Mesothelial cell of epicardium (in vitro differentiated cells): ENCODE data around the gene XIAP. TPM values are rescaled to one million over a fixed set of nuclear protein-coding genes. Genes with fewer than 3 reads are reported as not detected.

Source experiments
- DNase-seq, 2 experiments: peaks; one replicate each; pipeline ENCODE4 v3.0.0; 2021; ENCODE audit warnings: low spot score in 2 of 2; ENCODE audit not compliant: unreplicated experiment in 2 of 2
- H3K27ac Mint-ChIP-seq: 2 replicates; pipeline ENCODE4 v1.8.0; 2021; ENCODE audit warnings: mixed read lengths
- H3K27me3 Mint-ChIP-seq: 2 replicates; pipeline ENCODE4 v1.8.0; 2021; ENCODE audit warnings: low read depth, mixed read lengths
- H3K36me3 Mint-ChIP-seq: 2 replicates; pipeline ENCODE4 v1.8.0; 2021; ENCODE audit warnings: mixed read lengths
- H3K4me1 Mint-ChIP-seq: 2 replicates; pipeline ENCODE4 v1.8.0; 2021; ENCODE audit warnings: mixed read lengths
- H3K4me3 Mint-ChIP-seq: 2 replicates; pipeline ENCODE4 v1.8.0; 2021; ENCODE audit warnings: mild to moderate bottlenecking, moderate library complexity, mixed read lengths
- H3K9me3 Mint-ChIP-seq: 2 replicates; pipeline ENCODE4 v1.8.0; 2021; ENCODE audit warnings: mixed read lengths
- total RNA-seq: library from RNA; stranded (reverse); gene quantifications from 3 replicates; pipeline ENCODE4 v1.2.1, GENCODE V29; 2021
- TF ChIP-seq, protein P1 (sequence below): fragments of 200-600 bp; sonication (generic); IDR thresholded peaks from one replicate; pipeline ENCODE4 v1.5.0; 2021; ENCODE audit warnings: antibody characterized with exemption; ENCODE audit not compliant: unreplicated experiment

The XIAP gene
- total RNA-seq, 1 donor from 2014 or later = 42.4 TPM

DNA sequence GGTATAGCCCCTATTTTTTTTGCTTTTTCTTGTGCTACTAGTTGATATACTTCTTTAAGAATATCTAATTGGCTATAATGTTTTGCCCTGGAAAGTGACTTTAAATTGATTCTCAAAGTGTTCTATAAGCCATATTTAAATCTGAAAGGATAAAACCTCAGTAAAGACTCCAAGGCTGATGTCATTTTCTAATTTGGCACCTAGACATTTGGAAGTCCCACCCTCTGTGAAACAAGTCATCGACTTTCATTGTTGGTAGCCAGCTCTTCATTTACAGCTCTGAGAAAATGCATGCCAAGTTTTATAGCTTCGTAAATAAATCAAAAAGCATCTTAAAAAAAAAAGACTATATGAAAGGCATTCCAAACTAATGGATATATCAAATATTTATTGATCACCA lies 83.6 kb downstream of the XIAP start:
- Mint-ChIP-seq H3K27ac (no peak overlapping the region), H3K27me3 (no peaks in the 10 kb centered on the region), H3K4me1 (no peaks in the 10 kb centered on the region), H3K9me3 (peaks cover 18% of the 10 kb centered on the region), H3K4me3 (no peak overlapping the region), H3K36me3 (no peaks in the 10 kb centered on the region)
- no peak for DNase-seq
- TF ChIP-seq, protein P1, sequence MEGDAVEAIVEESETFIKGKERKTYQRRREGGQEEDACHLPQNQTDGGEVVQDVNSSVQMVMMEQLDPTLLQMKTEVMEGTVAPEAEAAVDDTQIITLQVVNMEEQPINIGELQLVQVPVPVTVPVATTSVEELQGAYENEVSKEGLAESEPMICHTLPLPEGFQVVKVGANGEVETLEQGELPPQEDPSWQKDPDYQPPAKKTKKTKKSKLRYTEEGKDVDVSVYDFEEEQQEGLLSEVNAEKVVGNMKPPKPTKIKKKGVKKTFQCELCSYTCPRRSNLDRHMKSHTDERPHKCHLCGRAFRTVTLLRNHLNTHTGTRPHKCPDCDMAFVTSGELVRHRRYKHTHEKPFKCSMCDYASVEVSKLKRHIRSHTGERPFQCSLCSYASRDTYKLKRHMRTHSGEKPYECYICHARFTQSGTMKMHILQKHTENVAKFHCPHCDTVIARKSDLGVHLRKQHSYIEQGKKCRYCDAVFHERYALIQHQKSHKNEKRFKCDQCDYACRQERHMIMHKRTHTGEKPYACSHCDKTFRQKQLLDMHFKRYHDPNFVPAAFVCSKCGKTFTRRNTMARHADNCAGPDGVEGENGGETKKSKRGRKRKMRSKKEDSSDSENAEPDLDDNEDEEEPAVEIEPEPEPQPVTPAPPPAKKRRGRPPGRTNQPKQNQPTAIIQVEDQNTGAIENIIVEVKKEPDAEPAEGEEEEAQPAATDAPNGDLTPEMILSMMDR = no peak

DNA sequence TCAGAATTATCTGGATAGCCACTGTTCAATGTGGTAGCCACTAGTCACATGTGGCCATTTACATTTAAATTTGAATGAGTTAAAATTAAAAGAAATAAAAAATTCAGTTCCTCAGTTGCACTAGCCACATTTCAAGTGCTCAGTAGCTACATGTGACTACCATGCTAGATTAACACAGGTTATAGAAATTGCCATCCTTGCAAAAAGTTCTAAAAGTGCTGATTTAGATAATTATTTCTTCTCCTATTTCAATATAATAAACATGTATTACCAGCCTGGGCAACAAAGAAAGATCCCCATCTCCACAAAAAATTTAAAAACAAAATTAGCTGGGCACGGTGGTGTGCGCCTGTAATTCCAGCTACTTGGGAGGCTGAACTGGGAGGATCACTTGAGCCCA lies 90.0 kb downstream of the XIAP start:
- TF ChIP-seq, protein P1 = no peak
- peaks cover 2% of the 10 kb centered on the region for H3K36me3 Mint-ChIP-seq
- H3K27ac Mint-ChIP-seq = no peak overlapping the region
- no peaks in the 10 kb centered on the region for H3K4me1 Mint-ChIP-seq
- H3K4me3 Mint-ChIP-seq = no peak overlapping the region
- no peak for DNase-seq
- peaks cover 26% of the 10 kb centered on the region for H3K9me3 Mint-ChIP-seq
- no peaks in the 10 kb centered on the region for H3K27me3 Mint-ChIP-seq

DNA sequence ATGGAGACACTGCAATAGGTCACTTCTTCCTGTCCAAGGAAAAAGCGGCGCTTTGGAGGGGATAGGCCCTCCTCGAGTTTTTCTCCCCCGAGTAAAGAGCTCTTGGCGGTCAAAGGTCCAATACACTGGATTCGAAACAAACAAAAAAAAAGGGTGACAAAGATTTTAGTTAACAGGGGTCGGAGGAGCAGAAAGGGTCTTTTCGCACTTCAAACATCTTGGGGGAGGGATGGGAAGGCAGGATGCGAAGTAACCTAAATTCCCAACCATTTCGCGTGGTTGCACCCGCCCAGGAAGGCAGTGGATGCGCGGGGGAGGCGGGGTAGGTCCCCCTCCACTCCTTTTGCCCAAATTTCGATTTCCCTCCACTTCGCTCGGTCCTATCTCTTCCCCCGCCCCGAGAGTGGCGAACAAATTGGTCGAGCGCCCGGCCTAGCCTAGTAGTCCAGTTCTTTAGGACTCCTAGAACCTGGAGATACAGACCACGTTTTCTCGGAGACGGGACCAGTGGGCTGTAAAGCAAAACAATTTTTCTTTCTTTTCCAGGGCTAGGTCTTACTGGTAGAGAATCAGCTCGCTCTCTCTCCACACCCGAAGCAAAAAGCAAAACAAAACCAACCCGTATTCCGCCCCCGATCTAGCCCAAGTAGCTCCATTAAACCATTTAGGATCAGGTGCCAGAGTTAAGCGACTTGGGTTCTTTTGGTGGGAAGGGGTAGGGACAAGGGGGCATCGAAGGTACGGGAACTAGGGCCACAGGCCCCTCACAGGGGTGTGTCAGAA lies 99.6 kb downstream of the XIAP start:
- Mint-ChIP-seq H3K36me3 (no peaks in the 10 kb centered on the region), H3K4me3 (peak overlapping the region; percentile 92), H3K27ac (peak overlapping the region; percentile 99), H3K9me3 (peaks cover 3% of the 10 kb centered on the region), H3K27me3 (no peaks in the 10 kb centered on the region), H3K4me1 (peaks cover 13% of the 10 kb centered on the region)
- peak in 1 of 2 experiments; percentile 38 for DNase-seq
- TF ChIP-seq, protein P1 = no peak

DNA sequence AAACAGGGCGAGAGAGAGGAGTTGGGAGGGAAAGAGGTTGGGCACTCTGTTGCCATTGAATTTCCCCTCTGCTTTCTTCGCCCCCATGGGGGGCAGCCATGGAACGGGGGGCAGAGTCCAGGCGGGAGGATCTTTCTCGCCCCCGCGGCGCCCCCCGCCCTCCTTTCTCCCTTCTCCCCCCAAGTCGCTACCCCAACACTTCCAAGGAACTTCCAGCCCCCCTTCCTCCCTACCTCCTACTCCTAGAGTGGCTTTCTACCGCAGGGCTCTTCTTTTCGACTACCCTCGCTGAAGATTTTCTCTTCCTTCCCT lies 101.1 kb downstream of the XIAP start:
- Mint-ChIP-seq H3K9me3 (peaks cover 5% of the 10 kb centered on the region), H3K4me3 (peak overlapping the region; percentile 92), H3K4me1 (peaks cover 21% of the 10 kb centered on the region), H3K36me3 (no peaks in the 10 kb centered on the region), H3K27ac (peak overlapping the region; percentile 99), H3K27me3 (no peaks in the 10 kb centered on the region)
- TF ChIP-seq, protein P1 = no peak
- DNase-seq = no peak

DNA sequence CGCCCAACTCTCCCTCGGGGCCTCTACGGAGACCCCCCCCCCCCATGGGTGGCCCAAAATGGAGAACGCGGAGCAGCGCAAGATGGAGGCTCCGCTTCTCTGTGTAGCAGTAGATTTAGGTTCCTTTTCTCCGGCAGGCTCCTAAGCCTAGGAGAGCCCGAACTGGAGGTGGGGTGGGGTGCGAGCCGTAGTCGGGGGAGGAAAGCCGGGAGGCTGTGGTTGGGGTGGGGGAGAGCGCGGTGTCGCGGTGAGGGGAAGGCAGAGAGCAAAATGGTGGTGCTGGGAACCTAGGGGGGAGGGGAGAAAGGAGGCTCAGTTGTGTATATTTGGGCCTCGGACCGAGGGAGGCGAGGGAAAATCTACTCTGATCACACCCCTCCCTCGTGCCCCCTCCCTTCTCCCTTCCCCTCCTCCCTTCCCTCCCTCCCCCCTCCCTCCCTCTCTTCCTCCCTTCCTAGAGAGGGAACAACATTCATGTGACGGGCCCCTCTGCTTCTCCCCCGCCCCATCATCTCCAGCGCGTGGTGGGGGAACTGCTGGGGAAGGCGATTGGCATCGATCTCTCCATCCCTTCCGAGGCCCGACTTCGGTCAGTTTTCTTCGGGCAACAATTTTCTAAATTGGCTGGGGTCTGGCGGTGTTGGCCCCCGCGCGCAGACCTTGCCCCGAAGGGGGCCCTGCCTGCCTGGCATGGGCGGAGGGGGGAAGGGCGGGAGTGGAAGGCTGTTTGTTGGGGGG lies 101.6 kb downstream of the XIAP start, which contains the start of gene STAG2:
Gene STAG2, plus strand, starts transcription at position 439 of the 738 bp plus-strand sequence. CDS start 60,922 bp downstream, outside the sequence.
- peak within 1 kb of the TSS; percentile 92 for H3K4me3 Mint-ChIP-seq
- peaks cover 22% of the 10 kb centered on the region for H3K4me1 Mint-ChIP-seq
- TF ChIP-seq, protein P1 = no peak
- H3K9me3 Mint-ChIP-seq = peaks cover 8% of the 10 kb centered on the region
- peak within 1 kb of the TSS; percentile 99 for H3K27ac Mint-ChIP-seq
- H3K27me3 Mint-ChIP-seq = no peaks in the 10 kb centered on the region
- peak; percentile 40 to 64 for DNase-seq
- peaks cover under 1% of the 10 kb centered on the region for H3K36me3 Mint-ChIP-seq
